GM04504 (cell line): ENCODE results near the gene NDUFAF3.

Experiments used
- DNase-seq: peaks from one replicate; pipeline ENCODE4 v3.0.0-alpha.2; 2012; ENCODE audit warnings: low read depth

NDUFAF3 gene

DNA sequence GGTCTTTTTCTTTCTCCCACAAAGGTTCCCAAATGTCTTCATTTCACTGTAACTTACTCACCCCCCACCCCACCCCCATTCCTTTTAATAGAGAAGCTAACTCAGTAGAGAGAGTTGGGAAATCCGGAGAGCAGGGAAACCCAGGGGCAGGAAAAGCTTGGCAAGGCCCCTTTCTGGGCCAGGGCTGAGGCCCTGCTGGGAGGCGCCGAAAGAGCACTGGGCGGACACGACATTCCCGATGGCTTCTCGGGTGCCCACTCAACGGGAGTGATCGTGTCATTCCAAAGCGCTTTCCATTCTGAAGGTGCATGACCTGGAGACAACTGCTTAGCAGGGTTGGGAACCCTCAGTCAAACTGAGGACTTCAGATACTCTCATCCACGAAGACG is 2.0 kb upstream of the NDUFAF3 start:
- DNase-seq, result no peak

DNA sequence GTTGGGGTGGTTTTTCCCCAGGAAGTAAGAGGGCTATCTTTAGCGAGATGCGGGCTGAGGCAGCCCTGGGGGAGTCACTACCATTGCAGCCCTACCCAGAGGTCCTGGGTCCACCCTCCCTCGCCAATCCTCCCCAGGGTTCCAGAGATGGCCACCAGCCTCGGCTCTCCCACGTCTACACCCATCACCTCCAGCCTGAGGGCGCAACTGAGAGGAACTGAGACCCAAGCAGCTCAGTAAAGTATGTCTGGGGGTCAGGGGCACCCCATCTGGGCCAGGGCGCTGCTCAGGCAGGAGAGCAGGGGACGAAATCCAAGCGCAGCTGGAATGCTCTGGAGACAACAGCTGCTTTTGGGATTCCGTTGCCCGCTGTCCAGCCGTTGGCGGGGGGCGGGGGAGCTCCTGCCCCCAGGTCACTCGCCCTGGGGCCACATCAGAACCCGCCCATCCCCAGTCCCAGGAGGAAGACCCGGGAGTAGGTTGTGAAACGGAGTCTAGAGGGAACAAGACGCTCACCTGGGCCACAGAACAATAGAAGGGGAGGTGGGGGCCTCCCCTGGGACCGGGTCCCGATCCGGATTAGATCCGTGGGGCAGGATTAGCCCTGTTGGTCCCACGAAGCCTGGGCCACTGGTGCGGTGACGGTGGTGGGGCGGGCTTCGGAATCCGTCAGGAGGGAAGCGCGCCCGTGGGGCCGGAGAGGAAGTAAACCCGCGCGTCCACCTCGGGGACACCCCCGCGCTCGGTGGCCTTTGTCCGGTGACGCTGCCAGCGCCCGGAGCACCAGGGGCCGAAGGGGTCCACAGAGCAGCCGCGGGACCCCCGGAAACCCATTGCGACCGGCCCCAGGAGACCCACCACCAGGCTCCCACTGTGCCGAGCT is 1.4 kb upstream of the NDUFAF3 start:
- DNase-seq, result no peak

DNA sequence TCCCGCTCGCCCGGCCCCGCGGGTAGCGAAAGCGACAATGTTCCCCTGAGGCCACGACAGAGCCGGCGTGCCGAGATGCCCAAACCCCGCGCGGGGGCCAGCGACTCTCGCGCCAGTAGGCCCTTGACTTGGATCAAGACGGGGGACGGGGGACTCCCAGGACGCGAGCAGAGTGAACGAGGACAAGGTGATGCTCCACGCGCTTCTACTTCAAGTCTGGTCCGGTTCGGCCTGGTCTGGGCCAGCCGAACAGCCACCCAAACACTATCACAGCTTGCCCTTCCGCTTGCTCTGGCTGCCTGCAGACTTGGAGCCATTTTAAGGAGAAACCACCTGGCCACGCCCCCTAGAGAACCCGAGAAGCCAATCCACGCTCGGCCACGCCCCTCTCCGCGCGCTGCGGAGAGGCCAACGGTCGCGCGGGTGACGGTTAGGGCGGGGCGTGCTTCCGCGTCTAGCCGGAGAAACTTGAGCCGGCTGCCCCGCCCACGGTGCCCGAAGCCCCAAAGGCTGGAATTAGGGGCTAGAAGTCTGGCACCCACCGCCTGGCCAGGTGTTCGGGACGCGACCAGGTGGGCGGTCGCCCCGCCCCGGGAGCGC is 608 bp upstream of the NDUFAF3 start:
- peak; percentile 97 for DNase-seq

DNA sequence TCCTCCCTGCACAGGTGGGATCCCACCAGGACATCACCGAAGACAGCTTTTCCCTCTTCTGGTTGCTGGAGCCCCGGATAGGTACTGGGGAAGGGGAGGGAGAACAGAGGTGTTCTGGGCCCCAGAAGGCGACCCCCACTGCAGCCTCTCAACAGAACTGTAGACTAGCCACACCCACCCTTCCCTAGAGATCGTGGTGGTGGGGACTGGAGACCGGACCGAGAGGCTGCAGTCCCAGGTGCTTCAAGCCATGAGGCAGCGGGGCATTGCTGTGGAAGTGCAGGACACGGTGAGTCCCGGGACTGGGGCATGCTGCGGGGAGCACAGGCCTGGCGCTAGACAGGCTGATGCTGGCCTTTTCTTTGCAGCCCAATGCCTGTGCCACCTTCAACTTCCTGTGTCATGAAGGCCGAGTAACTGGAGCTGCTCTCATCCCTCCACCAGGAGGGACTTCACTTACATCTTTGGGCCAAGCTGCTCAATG is 809 bp downstream of the NDUFAF3 start:
- no peak for DNase-seq

DNA sequence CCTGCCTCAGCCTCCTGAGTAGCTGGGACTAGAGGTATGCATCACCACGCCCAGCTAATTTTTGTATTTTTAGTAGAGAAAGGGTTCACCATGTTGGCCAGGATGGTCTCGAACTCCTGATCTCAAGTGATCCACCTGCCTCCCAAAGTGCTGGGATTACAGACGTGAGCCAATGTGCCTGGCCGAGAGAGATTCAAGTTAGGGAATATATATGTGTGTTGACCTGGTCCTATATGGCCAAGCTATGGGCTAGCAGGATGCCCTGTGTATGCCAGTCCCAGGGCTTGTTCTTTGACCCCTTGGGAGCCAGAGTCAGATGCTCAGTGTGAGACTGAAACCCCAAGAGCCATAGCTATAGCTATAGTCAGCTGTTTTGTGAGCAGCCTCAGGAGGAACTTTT is 1.9 kb downstream of the NDUFAF3 start:
- DNase-seq, result no peak

DNA sequence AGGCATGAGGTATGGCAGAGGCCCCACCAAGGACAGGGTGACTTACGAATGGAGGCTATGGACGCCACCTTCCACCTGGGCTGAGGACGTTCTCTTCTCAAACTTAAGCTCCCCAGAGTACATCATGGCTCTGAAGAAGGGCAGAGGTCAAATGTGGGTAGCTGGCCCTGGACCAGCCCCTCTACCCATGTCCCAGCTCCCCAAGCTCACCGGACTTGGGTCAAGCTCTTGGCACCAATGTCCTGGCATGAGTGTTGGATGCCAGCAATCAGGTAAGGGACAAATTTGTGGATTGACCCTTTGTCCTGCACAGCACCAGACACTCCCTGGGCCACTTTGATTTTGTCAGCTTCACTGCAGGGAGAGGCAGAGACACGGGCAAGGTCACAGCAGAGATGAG is 2.5 kb downstream of the NDUFAF3 start:
- no peak for DNase-seq

DNA sequence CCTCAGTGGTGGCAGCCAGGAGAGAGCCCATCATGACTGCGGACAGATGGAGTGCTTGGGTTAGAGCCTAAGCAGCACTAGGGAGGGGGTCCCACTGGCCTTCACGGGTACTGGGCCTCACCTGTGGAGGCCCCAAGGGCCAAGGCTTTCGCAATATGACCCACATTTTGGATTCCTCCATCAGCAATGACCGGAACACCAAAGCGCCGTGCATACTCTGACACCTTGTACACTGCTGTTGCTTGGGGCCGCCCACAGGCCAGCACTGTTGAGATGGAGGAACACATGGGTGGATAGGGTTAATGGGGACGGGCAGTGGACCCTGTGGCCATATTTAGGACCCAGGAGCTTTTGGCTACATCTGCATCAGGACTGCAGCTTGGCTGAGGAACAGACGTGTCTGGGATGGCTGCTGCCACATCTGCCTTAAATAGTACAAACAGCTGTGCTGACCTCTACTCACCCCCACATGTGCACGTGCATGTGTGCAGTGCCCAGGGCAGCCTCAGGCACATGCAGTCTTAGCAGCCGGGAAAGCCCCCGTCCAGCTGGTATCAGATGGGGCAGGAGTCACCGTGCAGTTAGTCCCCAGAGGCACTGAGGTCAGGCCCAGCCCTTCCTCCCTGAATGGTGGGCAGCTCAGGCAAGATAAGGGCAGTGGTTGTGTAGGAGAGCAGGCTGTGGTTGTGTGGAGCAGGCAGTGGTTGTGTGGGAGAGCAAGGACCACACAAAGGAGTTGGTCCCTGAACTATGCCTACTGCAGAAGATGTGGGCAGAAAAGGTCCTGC is 3.3 kb downstream of the NDUFAF3 start:
- DNase-seq, result no peak

DNA sequence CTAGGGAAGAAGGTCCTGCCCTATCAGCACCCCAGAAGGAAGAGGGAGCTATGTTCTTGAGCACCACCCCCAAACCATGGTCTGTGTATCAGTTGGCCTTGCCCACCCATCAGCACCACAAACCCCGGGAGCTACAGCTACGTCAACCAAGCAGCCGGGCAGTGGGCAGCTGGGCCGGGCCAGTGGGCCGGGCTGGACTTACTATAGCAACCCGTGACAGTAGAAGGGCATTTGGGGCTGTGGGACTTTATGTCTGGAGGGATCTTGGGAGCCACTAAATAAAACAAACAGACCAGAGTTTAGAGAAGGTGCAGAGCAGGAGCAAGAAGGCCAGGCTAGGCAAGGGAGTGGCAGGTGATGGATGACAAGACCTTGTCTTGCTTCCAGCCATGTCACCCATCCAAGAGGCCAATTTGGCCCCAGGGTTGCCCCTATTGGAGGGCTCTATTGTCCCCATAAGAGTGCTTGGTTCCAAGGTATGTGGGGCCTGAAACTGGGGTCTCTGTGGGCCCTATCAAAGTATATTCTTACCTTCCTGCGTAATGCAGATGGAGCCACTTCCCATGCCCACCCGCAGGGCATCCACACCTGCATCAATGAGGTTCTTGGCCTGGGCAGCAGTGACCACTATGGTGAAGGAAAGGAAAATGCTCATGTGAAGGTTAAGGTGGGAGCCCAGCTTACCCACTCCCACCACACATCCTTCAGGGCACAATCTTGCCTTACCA is 4.0 kb downstream of the NDUFAF3 start:
- DNase-seq, result no peak

DNA sequence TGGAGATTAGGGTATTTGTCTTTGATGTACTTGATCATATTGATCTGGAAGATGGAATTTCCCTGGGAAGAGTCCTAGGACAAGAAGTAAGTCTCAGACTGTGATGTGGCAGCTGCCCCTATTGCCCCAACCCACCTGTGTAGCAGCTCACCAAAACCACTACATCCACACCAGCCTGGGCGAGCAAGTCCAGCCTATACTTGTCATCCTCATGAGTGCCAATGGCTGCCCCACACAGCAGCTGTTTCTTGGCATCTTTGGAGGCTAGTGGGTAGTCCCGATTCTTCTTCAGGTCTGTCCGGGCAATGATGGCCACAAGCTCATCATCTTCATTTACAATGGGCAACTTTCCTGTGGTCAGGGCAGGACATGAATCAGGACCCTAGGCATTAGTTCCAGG is 4.6 kb downstream of the NDUFAF3 start:
- DNase-seq, result no peak

DNA sequence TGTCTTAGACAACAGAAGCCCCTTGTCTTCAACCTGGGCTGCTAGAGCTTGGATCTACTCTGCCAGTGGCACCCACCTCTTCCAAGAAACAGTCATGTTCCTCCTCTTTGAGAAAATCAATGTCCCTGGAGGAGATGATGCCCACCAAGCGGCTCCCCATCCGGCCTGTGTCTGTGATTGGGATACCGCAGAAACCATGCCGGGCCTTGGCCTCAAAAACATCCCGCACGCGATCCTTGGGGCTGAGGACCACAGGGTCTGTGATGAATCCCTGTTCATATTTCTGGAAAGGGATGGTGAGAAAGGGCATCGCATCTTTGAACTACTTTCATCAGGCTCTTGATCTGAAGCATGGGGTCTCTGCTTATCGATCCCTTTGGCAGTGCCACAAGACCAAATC is 5.7 kb downstream of the NDUFAF3 start:
- no peak for DNase-seq

DNA sequence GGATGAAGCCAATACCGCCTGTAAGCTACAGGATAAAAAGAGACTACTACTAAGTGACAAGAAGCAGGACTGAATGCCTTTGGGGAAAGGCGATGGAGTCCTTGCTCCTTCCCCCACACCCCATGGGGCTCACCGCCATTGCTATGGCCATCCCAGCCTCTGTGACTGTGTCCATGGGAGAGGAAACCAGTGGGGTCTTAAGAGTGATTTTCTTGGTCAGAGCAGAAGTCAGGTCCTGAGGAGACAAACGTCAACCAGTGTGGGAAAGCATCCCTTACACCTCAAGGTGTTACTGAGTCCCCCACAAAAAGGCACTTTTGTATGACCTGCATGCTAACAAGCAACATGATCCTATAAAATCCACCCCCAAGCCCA is 6.4 kb downstream of the NDUFAF3 start:
- no peak for DNase-seq

DNA sequence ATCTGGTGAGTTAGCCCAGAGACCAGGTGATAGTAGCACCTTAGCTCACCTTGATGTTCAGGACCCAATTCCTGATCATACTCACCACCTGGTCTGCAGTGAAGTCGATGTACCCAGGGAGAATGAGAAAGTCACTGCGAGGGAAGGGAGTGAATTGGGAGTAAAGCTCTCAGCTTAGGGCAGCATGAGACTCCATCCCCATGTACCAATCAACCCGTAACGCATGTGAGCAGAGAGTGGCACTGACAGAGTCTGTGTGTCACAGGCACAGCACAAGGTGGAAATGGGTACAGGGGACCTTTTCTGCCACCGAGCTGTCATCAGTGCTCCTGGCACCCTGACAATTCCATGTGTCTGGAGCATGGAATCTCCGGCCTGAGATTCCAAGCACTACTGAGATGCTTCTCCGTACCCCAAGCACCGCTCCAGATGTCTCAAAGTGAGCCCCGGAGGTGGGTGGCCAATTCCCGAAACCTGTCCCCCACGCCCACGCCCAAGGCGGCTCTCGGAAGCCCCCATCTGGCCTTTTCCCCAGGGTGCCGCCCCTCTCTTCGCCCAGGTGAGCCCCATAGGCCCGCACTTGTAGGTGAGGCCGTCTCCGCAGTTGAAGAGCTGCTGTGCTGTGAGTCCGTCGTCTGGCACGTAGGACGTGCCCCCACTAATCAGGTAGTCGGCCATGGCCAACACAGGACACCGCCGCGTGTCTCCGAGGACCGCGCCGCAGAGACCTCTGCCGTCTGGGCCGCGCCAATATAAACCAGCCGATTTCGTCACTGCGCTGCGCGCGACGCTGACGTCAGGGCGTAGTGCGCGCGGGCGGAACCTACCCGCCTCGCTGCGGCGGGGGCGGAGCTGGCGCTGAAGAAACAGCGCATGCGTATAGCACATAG is 7.0 kb downstream of the NDUFAF3 start, which contains the start of gene IMPDH2:
Gene IMPDH2 (minus strand): TSS at position 726 of the 890 bp plus-strand sequence. CDS start 48 bp downstream, at position 678.
- peak; percentile 81 for DNase-seq

DNA sequence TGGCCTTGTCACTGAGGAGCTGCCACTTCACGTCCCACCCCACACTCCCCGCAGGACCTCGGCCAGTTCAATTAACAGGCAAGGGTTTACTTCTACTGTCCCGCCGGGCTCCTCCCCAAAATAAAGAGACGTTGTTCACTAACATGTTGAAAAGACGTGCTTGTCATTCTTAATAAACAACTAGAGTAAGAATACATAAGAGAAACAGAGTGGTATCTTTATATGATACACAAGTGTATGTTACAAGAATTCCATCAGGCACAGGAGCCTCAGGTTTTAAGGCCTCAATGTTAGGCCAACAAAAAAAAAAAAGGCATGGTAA is 7.6 kb downstream of the NDUFAF3 start:
- no peak for DNase-seq

DNA sequence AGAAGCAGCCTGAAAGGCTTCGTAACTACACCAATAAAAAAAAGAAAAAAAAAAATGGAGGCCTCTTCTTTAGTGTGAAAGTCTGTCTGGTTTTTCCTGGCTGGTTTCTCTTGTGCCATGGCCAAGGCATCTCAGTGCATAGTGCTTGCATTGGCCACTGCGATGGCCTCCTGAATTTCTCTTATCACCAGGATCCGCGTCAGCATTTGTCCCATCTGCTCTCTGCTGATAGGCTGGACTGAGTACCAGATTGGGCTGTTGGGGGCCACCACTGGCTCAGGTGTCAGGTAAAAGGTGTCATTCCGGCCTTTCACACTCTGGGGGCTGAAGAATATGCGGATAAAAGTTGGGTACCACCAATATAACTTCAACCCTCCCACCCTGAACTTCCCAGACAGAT is 8.4 kb downstream of the NDUFAF3 start:
- no peak for DNase-seq

DNA sequence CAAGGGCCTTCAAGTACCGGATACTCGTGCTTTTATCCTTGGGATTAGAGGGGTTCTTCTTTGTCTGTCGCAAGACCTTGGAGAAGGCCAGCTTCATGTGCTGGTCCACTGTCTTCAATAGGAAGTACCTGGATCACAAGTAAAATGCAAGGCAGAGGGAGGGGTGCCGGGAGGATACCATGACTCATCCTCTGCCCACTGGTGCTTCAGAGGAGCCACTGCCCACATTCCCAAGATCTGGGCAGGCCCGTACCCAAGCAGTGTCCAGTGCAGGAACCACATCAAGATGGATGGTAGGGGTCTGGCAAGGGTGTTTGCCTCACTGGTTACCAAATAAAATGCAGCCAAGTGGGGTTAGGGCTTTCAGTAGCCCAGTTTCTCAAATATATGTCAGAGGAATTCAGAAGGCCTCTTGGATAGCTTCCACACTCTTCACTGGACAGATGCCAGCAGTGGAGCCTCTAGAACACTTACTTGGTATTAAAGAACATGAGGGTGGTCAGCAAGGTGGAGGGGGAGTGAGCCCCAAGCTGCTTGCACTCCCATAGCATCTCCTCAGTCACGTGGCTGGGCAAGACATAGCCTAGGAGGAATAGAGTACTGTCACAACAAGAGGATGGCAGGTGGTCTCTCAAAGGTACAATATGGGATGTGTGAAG is 10.9 kb downstream of the NDUFAF3 start:
- no peak for DNase-seq

DNA sequence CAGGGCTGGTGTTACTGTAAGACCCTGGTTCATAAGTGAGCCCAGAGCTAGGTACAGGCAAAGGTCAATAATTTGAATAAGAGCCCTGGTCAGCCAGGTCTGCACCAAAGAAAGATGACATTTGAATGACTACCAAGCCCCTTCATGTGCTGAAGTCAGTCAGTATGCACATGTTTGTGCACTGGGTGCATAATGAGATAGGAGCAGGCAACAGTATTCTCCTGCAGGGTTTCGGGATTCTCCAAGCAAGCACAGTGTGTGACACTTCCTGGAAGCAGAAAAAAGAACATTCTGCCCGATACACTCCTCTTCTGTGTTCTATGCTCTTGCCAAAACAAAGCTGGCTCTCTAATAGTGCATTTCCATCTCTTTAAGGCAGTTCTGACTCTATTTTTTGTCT is 12.7 kb downstream of the NDUFAF3 start:
- no peak for DNase-seq

DNA sequence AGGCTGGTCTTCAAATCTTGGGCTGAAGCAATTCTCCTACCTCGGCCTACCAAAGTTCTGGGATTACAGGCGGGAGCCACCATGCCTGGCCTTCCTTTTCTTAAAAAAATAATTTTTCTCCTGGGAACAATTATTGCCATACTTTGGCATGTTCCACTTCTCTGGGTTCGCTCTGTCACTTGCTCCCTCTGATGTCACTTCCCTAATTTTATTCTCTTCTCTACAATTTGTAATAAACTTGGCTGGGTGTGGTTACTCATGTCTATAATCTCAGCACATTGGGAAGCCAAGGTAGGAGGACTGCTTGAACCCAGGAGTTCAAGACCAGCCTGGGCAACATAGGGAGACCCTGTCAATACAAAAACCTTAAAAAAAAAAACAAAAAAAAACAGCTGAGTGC is 13.4 kb downstream of the NDUFAF3 start:
- DNase-seq, result no peak

DNA sequence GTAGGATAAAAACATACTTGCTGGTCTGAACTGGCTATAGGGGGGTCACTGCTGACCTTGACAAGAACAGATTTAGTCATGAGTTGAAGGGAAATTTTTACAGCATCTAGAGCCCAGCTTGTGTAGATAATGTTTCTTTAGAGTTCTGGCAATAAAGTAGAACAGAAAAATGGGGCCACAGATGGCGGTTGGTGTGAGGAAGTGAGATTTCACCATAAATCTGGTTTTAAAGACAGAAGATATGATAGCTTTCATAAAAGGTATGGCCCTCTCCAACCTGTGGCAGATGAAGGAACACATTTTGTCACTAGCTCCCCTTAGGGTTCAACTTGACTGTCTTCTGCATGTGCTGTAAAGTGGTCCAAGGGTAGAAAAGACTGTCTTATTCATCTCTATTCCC is 31.6 kb downstream of the NDUFAF3 start:
- DNase-seq, result no peak

DNA sequence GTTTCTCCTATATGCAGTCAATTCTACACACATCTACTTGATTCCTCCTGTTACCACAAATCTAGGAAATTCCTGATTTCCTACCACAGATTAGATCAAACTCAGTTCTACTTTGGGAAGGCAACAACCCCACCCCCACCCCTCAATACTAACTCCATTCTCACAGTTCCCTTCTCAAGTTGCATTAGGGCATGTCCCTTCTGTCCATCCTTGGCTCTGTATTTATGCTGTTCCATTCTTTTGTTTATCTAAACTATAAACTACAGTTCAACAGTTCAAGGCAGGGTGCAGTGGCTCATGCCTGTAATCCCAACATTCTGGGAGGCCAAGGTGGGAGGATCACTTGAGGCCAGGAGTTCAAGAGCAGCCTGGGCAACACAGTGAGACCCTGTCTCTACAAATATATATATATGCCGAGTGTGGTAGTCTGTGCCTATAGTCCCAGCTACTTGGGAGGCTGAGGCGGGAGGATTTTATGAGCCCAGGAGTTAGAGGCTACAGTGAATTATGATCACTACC is 32.5 kb downstream of the NDUFAF3 start:
- no peak for DNase-seq

DNA sequence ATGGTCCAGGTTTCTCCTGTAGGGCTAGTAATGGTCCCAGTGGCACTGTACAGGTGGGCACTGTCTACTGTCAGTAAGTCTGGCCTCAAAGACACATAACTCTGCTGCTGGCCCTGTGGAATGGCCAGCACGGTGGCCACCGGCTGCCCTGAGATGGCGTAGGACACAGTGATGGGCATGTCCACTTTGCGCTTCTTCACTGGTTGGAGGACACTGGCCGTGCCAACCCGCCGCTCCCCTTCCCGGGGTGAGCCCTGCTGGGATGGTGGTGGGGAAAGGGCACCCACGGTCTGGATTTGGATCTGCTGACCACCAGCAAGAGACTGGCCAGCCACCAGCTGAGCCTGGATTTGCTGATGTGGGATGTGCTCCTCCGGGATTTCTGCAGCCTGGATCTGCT is 35.3 kb downstream of the NDUFAF3 start:
- DNase-seq, result no peak
